Sigmoid colon (tissue), 7 donors: Measurements from ENCODE around the gene GOLGA7B. TPM values are rescaled to one million over a fixed set of nuclear protein-coding genes. Genes with fewer than 3 reads are reported as not detected.

Experiments
- DNase-seq: peaks from one replicate; pipeline ENCODE4 v3.0.0-alpha.2; 2019
- H3K27ac ChIP-seq, 4 donors: fragments of 200-600 bp; sonication (generic); one replicate each; pipeline ENCODE4 v1.5.1; 2016 to 2019; ENCODE audit warnings: mild to moderate bottlenecking in 1 of 4
- H3K27me3 ChIP-seq, 3 donors: fragments of 200-600 bp; sonication (generic); one replicate each; pipeline ENCODE4 v1.5.1; 2019; ENCODE audit warnings: mild to moderate bottlenecking in 1 of 3
- H3K36me3 ChIP-seq, 4 donors: fragments of 200-600 bp; sonication (generic); one replicate each; pipeline ENCODE4 v1.5.1; 2016 to 2019
- H3K4me1 ChIP-seq, 4 donors: fragments of 200-600 bp; sonication (generic); one replicate each; pipeline ENCODE4 v1.5.1; 2017 to 2019
- H3K4me3 ChIP-seq, 4 donors: fragments of 200-600 bp; sonication (generic); one replicate each; pipeline ENCODE4 v1.5.1; 2017 to 2019; ENCODE audit warnings: mild to moderate bottlenecking in 2 of 4, moderate library complexity in 1 of 4
- H3K9me3 ChIP-seq, 4 donors: fragments of 200-600 bp in 3 of 4; sonication (generic) in 3 of 4; one replicate each; pipeline versions ENCODE4 v1.5.1 to v1.6.1; 2013 to 2019
- CTCF ChIP-seq, 4 experiments: fragments of 450-650 bp in 3 of 4; fragments of 200-600 bp in 1 of 4; IDR thresholded peaks; one replicate each; pipeline ENCODE4 v1.5.1; 2016 to 2019; ENCODE audit warnings: antibody characterized with exemption in 4 of 4, mild to moderate bottlenecking in 3 of 4, moderate library complexity in 2 of 4
- EP300 ChIP-seq, 4 donors: sonication (generic); formaldehyde crosslinking; IDR thresholded peaks; one replicate each; pipeline ENCODE4 v1.6.1; 2017; ENCODE audit warnings: antibody characterized with exemption in 4 of 4
- POLR2A ChIP-seq, 2 donors: fragments of 450-650 bp; IDR thresholded peaks; one replicate each; pipeline ENCODE4 v1.6.1; 2016; ENCODE audit warnings: antibody characterized with exemption in 2 of 2, mild to moderate bottlenecking in 2 of 2, moderate library complexity in 2 of 2
- POLR2AphosphoS5 ChIP-seq, 4 donors: sonication (generic); formaldehyde crosslinking; IDR thresholded peaks; one replicate each; pipeline ENCODE4 v1.6.1; 2017; ENCODE audit warnings: antibody characterized with exemption in 4 of 4
- WGBS, 2 donors: extraction: QIAGEN DNeasy Blood & Tissue Kit; methylation state at CpG; one replicate each; pipeline ENCODE4 v1.1.7; 2013; 5-methylcytosine and 5-hydroxymethylcytosine counted together
- intact Hi-C: fragments of 100-400 bp; cut with DNase I; formaldehyde crosslinking; loops from one replicate; pipeline ENCODE4 v1.15.1; 2023
- polyA plus RNA-seq, 3 donors: library from polyadenylated mRNA; stranded (reverse); fragments of 200-250 nt; gene quantifications; one replicate each; pipeline ENCODE4 v1.2.3, GENCODE V29; 2013
- total RNA-seq, 4 donors: library from RNA; depleted of rRNA; stranded (reverse); fragments of >200 nt; gene quantifications; one replicate each; pipeline ENCODE4 v1.1.0, GENCODE V29; 2016
- donor health status: healthy with polysubstance abuse.
- donor health status: Bipolar disorder and iron deficiency.
- donor health status: healthy.

The GOLGA7B gene
- total and polyA plus RNA-seq, 7 donors: 0.16 to 1.4 (median 0.71) TPM

GRCh38 chr10:97883092-97883485 is 33.4 kb downstream of the GOLGA7B start:
- no peaks in the 10 kb centered on the region for H3K4me1 ChIP-seq
- no peak for TF ChIP-seq CTCF (IDR thresholded peaks at IDR 0.05)
- TF ChIP-seq POLR2AphosphoS5 (IDR thresholded peaks at IDR 0.05): no peak
- no peak for TF ChIP-seq EP300 (IDR thresholded peaks at IDR 0.05)
- no peak for TF ChIP-seq POLR2A (IDR thresholded peaks at IDR 0.05)
- H3K27me3 ChIP-seq: peaks cover 0 to 5% (median 0%) of the 10 kb centered on the region in 3 donors
- H3K9me3 ChIP-seq: no peaks in the 10 kb centered on the region
- H3K27ac ChIP-seq: no peak overlapping the region
- 65 to 74% methylated on average over 3 of the region's 3 CpGs for WGBS, 2 donors
- intact Hi-C loops: no loop called here
- no peak overlapping the region for H3K4me3 ChIP-seq
- no peaks in the 10 kb centered on the region for H3K36me3 ChIP-seq
- DNase-seq: no peak

- TF ChIP-seq POLR2A (IDR thresholded peaks at IDR 0.05) (no peak), CTCF (IDR thresholded peaks at IDR 0.05) (no peak), EP300 (IDR thresholded peaks at IDR 0.05) (no peak), POLR2AphosphoS5 (IDR thresholded peaks at IDR 0.05) (no peak)
- 83 to 89% methylated on average over 5 of the region's 5 CpGs for WGBS, 2 donors
- intact Hi-C loops: no loop called here
- Histone ChIP-seq H3K36me3 (no peaks in the 10 kb centered on the region), H3K27ac (no peak overlapping the region), H3K4me3 (no peak overlapping the region), H3K27me3 (peaks cover 0 to 13% (median 0%) of the 10 kb centered on the region in 3 donors), H3K4me1 (peaks cover 0 to 11% (median 4%) of the 10 kb centered on the region in 4 donors), H3K9me3 (no peaks in the 10 kb centered on the region)
- no peak for DNase-seq
These were observed 36.6 kb downstream of the GOLGA7B start for GRCh38 chr10:97886286-97886685.

GRCh38 chr10:97887399-97887798 is 37.8 kb downstream of the GOLGA7B start:
- no peak overlapping the region for H3K27ac ChIP-seq
- peaks cover 0 to 11% (median 4%) of the 10 kb centered on the region in 4 donors for H3K4me1 ChIP-seq

GRCh38 chr10:97888134-97888533 is 38.5 kb downstream of the GOLGA7B start:
- Histone ChIP-seq H3K9me3 (no peaks in the 10 kb centered on the region), H3K27ac (no peak overlapping the region), H3K4me1 (peaks cover 0 to 11% (median 4%) of the 10 kb centered on the region in 4 donors), H3K4me3 (no peak overlapping the region), H3K27me3 (peaks cover 0 to 14% (median 0%) of the 10 kb centered on the region in 3 donors), H3K36me3 (no peaks in the 10 kb centered on the region)
- TF ChIP-seq POLR2AphosphoS5 (IDR thresholded peaks at IDR 0.05): no peak
- no peak for TF ChIP-seq POLR2A (IDR thresholded peaks at IDR 0.05)
- no peak for TF ChIP-seq EP300 (IDR thresholded peaks at IDR 0.05)
- TF ChIP-seq CTCF (IDR thresholded peaks at IDR 0.05): no peak
- 86 to 91% methylated on average over 7 of the region's 7 CpGs for WGBS, 2 donors
- intact Hi-C loops: no loop called here
- DNase-seq: no peak

More at GRCh38 chr10:97887399-97887798, 37.8 kb downstream of the GOLGA7B start:
- Histone ChIP-seq H3K36me3 (no peaks in the 10 kb centered on the region), H3K9me3 (no peaks in the 10 kb centered on the region), H3K27me3 (peaks cover 0 to 16% (median 0%) of the 10 kb centered on the region in 3 donors), H3K4me3 (no peak overlapping the region)
- no peak for DNase-seq
- TF ChIP-seq EP300 (IDR thresholded peaks at IDR 0.05) (no peak), POLR2A (IDR thresholded peaks at IDR 0.05) (no peak), POLR2AphosphoS5 (IDR thresholded peaks at IDR 0.05) (no peak), CTCF (IDR thresholded peaks at IDR 0.05) (no peak)
- intact Hi-C loops: no loop called here
- 85 to 88% methylated on average over 6 of the region's 6 CpGs for WGBS, 2 donors
